GM12878 (cell line): ENCODE results near the gene KIRREL3. TPM values are rescaled to one million over a fixed set of nuclear protein-coding genes. Genes with fewer than 3 reads are reported as not detected.

Experiments used
- ATAC-seq: fragments of 200-7000 bp; cut with Tn5 transposase; 3 replicates; pipeline ENCODE4 v1.9.1; 2020; ENCODE audit warnings: mild to moderate bottlenecking, moderate library complexity
- BruUV-seq: library from RNA; stranded (reverse); fragments of 400-500 nt; replicated peaks from 2 replicates; lab custom pipeline; 2021; lab: Mats Ljungman, UMichigan
- CTCF ChIA-PET: fragments of 300-600 bp; sonication (Branson Sonifier 250); formaldehyde crosslinking; extraction: SDS; loops from one replicate; lab custom pipeline; 2021; ENCODE audit warnings: inconsistent platforms; lab: Yijun Ruan, JAX
- POLR2A ChIA-PET: fragments of 350-600 bp; formaldehyde crosslinking; extraction: SDS; loops from one replicate; lab custom pipeline; 2021; ENCODE audit warnings: inconsistent platforms; lab: Charles Lee
- RAD21 ChIA-PET: fragments of 300-600 bp; sonication (Branson Sonifier 250); formaldehyde crosslinking; loops from one replicate; lab custom pipeline; 2023; ENCODE audit warnings: antibody characterized with exemption; ENCODE audit not compliant: unreplicated experiment; lab: Charles Lee
- SMC1A ChIA-PET: fragments of 300-600 bp; sonication (Branson Sonifier 250); formaldehyde crosslinking; loops from one replicate; lab custom pipeline; 2023; ENCODE audit not compliant: unreplicated experiment, uncharacterized antibody; lab: Charles Lee
- DNase-seq: peaks from one replicate; pipeline ENCODE4 v3.0.0-alpha.2; 2011; ENCODE audit warnings: low read depth, low spot score
- FAIRE-seq: peaks from 3 replicates; lab custom pipeline; 2011; peaks lifted over from hg19 to GRCh38; lab: Jason Lieb, UNC
- H2AFZ ChIP-seq: 2 replicates; pipeline ENCODE4 v1.6.0; 2011; ENCODE audit warnings: low read depth, low read length, control low read depth; ENCODE audit not compliant: control insufficient read depth
- H3K27ac ChIP-seq: 2 replicates; pipeline ENCODE4 v1.5.1; 2011; ENCODE audit warnings: control low read depth; ENCODE audit not compliant: control insufficient read depth, insufficient read depth
- H3K27me3 ChIP-seq, 2 experiments: replicated peaks in 1 of 2; 2 replicates each; pipeline versions ENCODE4 v1.6.0 to v1.6.1; 2011; ENCODE audit warnings: low read length in 1 of 2; ENCODE audit not compliant: control insufficient read depth in 2 of 2, insufficient read depth in 2 of 2
- H3K36me3 ChIP-seq, 2 experiments: 2 replicates each; pipeline ENCODE4 v1.5.1; 2011; ENCODE audit warnings: low read length in 1 of 2; ENCODE audit not compliant: control insufficient read depth in 2 of 2, insufficient read depth in 2 of 2
- H3K4me1 ChIP-seq: 2 replicates; pipeline ENCODE4 v1.6.1; 2011; ENCODE audit warnings: mild to moderate bottlenecking, low read length, moderate library complexity, mixed read lengths; ENCODE audit not compliant: control insufficient read depth, insufficient read depth
- H3K4me2 ChIP-seq: 2 replicates; pipeline ENCODE4 v1.6.0; 2011; ENCODE audit warnings: control low read depth; ENCODE audit not compliant: control insufficient read depth, insufficient read depth
- H3K4me3 ChIP-seq: fragments of 200-600 bp; sonication (generic); 2 replicates; pipeline ENCODE4 v1.5.1; 2016
- H3K79me2 ChIP-seq: 2 replicates; pipeline ENCODE4 v1.6.0; 2011; ENCODE audit warnings: low read length; ENCODE audit not compliant: control insufficient read depth, insufficient read depth
- H3K9ac ChIP-seq: 2 replicates; pipeline ENCODE4 v1.8.0; 2011; ENCODE audit warnings: low read length, control low read depth, mixed read lengths; ENCODE audit not compliant: control insufficient read depth, insufficient read depth
- H3K9me3 ChIP-seq: replicated peaks from 3 replicates; pipeline ENCODE4 v1.5.1; 2011; ENCODE audit warnings: mild to moderate bottlenecking, low read length; ENCODE audit not compliant: control insufficient read depth, insufficient read depth
- H4K20me1 ChIP-seq: 2 replicates; pipeline ENCODE4 v1.6.0; 2011; ENCODE audit not compliant: control insufficient read depth, insufficient read depth
- ATF7 ChIP-seq: fragments of 450-650 bp; IDR thresholded peaks from 2 replicates; pipeline ENCODE4 v1.6.1; 2016; ENCODE audit warnings: low read depth, mild to moderate bottlenecking
- BCL11A ChIP-seq: IDR thresholded peaks from 2 replicates; pipeline ENCODE4 v1.6.1; 2011; ENCODE audit warnings: low read depth, low read length
- BHLHE40 ChIP-seq, 2 experiments: fragments of 450-650 bp in 1 of 2; IDR thresholded peaks; 2 replicates each; pipeline ENCODE4 v1.6.1; 2011 to 2017; ENCODE audit warnings: low read depth in 2 of 2, borderline replicate concordance in 1 of 2, improper control_type of control experiment in 1 of 2, low read length in 1 of 2, mild to moderate bottlenecking in 1 of 2
- CHD4 ChIP-seq: fragments of 200-600 bp; sonication (generic); IDR thresholded peaks from 2 replicates; pipeline ENCODE4 v1.6.1; 2016; ENCODE audit warnings: mild to moderate bottlenecking
- ETV6 ChIP-seq, 2 experiments: fragments of 450-650 bp in 1 of 2; IDR thresholded peaks in 1 of 2; conservative IDR thresholded peaks in 1 of 2; 2 replicates each; pipeline ENCODE4 v1.6.1; 2014; ENCODE audit warnings: antibody characterized with exemption in 1 of 2, borderline replicate concordance in 1 of 2, low read depth in 1 of 2, mild to moderate bottlenecking in 1 of 2, moderate library complexity in 1 of 2
- FOXK2 ChIP-seq: fragments of 450-650 bp; IDR thresholded peaks from 2 replicates; pipeline ENCODE4 v1.6.1; 2017; ENCODE audit warnings: mild to moderate bottlenecking, moderate library complexity
- GABPA ChIP-seq: IDR thresholded peaks from 2 replicates; pipeline ENCODE4 v1.6.1; 2014; ENCODE audit warnings: antibody characterized with exemption, low read depth, mild to moderate bottlenecking, inconsistent platforms
- HDGF ChIP-seq: fragments of 450-650 bp; IDR thresholded peaks from 2 replicates; pipeline ENCODE4 v1.6.1; 2016; ENCODE audit warnings: antibody characterized with exemption
- MXI1 ChIP-seq: fragments of 150-350 bp; IDR thresholded peaks from 2 replicates; pipeline ENCODE4 v1.6.1; 2011; ENCODE audit warnings: low read depth, mild to moderate bottlenecking, inconsistent platforms, low read length, improper control_type of control experiment
- PRDM15 ChIP-seq: fragments of 450-650 bp; formaldehyde crosslinking; IDR thresholded peaks from 2 replicates; pipeline ENCODE4 v1.4.0; 2020; ENCODE audit warnings: mild to moderate bottlenecking, moderate library complexity
- RB1 ChIP-seq: fragments of 450-650 bp; formaldehyde crosslinking; IDR thresholded peaks from 2 replicates; pipeline ENCODE4 v1.6.1; 2017; ENCODE audit warnings: mild to moderate bottlenecking, borderline replicate concordance
- RELB ChIP-seq: fragments of 450-650 bp; IDR thresholded peaks from 2 replicates; pipeline ENCODE4 v1.6.1; 2017; ENCODE audit warnings: low read depth, mild to moderate bottlenecking, moderate library complexity
- TCF7 ChIP-seq: IDR thresholded peaks from 2 replicates; pipeline ENCODE4 v1.6.1; 2014; ENCODE audit warnings: antibody characterized with exemption, borderline replicate concordance
- USF1 ChIP-seq: IDR thresholded peaks from 2 replicates; pipeline ENCODE4 v1.6.1; 2011; ENCODE audit warnings: borderline replicate concordance, low read depth, mild to moderate bottlenecking, moderate library complexity, mixed read lengths, low read length; ENCODE audit not compliant: insufficient read depth; ENCODE audit errors: extremely low read length
- ZNF207 ChIP-seq: fragments of 450-650 bp; IDR thresholded peaks from 2 replicates; pipeline ENCODE4 v1.6.1; 2014; ENCODE audit warnings: antibody characterized with exemption, mild to moderate bottlenecking, borderline replicate concordance
- ZSCAN29 ChIP-seq: fragments of 450-650 bp; IDR thresholded peaks from 2 replicates; pipeline ENCODE4 v1.6.1; 2017; ENCODE audit warnings: mild to moderate bottlenecking, moderate library complexity
- WGBS: methylation state at CpG from one replicate; pipeline ENCODE4 v1.1.6; 2016; ENCODE audit warnings: low lambda C conversion rate; ENCODE audit not compliant: insufficient replicate concordance, insufficient coverage; ENCODE audit errors: missing lambda C conversion rate; 5-methylcytosine and 5-hydroxymethylcytosine counted together
- in situ Hi-C: fragments of 300-500 bp; cut with MboI; formaldehyde crosslinking; loops from 9 replicates; pipeline ENCODE4 v1.14.3; 2018; ENCODE audit warnings: mixed read lengths
- intact Hi-C: fragments of 100-400 bp; cut with micrococcal nuclease; formaldehyde crosslinking; loops from one replicate; pipeline ENCODE4 v1.14.2; 2022; ENCODE audit not compliant: unreplicated experiment
- polyA plus RNA-seq, 11 experiments: library from polyadenylated mRNA; depleted of rRNA in 4 of 11; unstranded in 6 of 11; stranded (reverse) in 5 of 11; fragments of >200 nt; fragmentation: Nextera tagmentation in 4 of 11; fragmentation: Illumina TruSeq in 1 of 11; extraction: Ambion mirVana in 4 of 11; extraction: Trizol in 1 of 11; gene quantifications; 1 replicate in 1 of 11; 2 replicates in 10 of 11; pipeline versions ENCODE4 v1.2.1 to v1.2.3, GENCODE V29; 2011 to 2016; ENCODE audit warnings: inconsistent platforms in 2 of 11, missing spikeins in 2 of 11, low read depth in 1 of 11
- total RNA-seq, 4 experiments: library from RNA; depleted of rRNA in 3 of 4; stranded (reverse); fragments of >200 nt in 3 of 4; fragmentation: Illumina TruSeq in 1 of 4; extraction: Trizol in 1 of 4; gene quantifications; 2 replicates each; pipeline versions ENCODE4 v1.2.1 to v1.2.3, GENCODE V29; 2013 to 2021

The KIRREL3 gene
- total and polyA plus RNA-seq, 10 of the 15 experiments (the other 5 are each of a cell fraction or from before 2014, with no cell fraction given), result under 0.01 TPM; not detected in 9

GRCh38 chr11:126436209-126436755 lies 564.3 kb downstream of the KIRREL3 start (continued):
- TF ChIP-seq ZSCAN29 (no peak), BCL11A (no peak), ZNF207 (no peak)

GRCh38 chr11:126434950-126435335 lies 565.6 kb downstream of the KIRREL3 start:
- DNase-seq (no peak), ATAC-seq (no peak), FAIRE-seq (no peak)
- in situ Hi-C loops, result no loop called here
- Histone ChIP-seq H3K4me2 (no peak overlapping the region), H4K20me1 (no peaks in the 10 kb centered on the region; the same call in 1 of the 2 replicates), H3K27me3 (no peaks in the 10 kb centered on the region; a peak in 1 of 4 replicates), H3K79me2 (no peaks in the 10 kb centered on the region), H3K9ac (no peak overlapping the region), H3K4me1 (no peaks in the 10 kb centered on the region), H3K27ac (no peak overlapping the region), H3K9me3 (no peaks in the 10 kb centered on the region), H2AFZ (no peak overlapping the region), H3K36me3 (no peaks in the 10 kb centered on the region), H3K4me3 (no peak overlapping the region)
- intact Hi-C loops, result no loop called here
- ChIA-PET CTCF (interaction anchor here (2.4 to 2.8 kb wide), 2 partner anchors 45 to 124 kb away, joined by 10 to 12 read pairs; no protein-coding TSS in a partner anchor), POLR2A (no interaction called here), RAD21 (interaction anchor here (2.1 kb wide), 1 partner anchor 124 kb away, joined by 6 read pairs; no protein-coding TSS in a partner anchor), SMC1A (interaction anchor here (0.9 kb wide), 1 partner anchor 123 kb away, joined by 3 read pairs; no protein-coding TSS in a partner anchor)
- WGBS, result 66% methylated on average over 9 of the region's 12 CpGs
- no TSS peak for BruUV-seq
- no peak for TF ChIP-seq RB1
- no peak for TF ChIP-seq HDGF
- TF ChIP-seq USF1, result no peak
- TF ChIP-seq ATF7, result no peak
- no peak for TF ChIP-seq GABPA
- no peak for TF ChIP-seq MXI1
- no peak for TF ChIP-seq PRDM15 (CRISPR knock-in tag)
- no peak for TF ChIP-seq TCF7
- no peak for TF ChIP-seq RELB
- no peak for TF ChIP-seq ETV6 (conservative IDR thresholded peaks at IDR 0.05 in 1 of 2, IDR thresholded peaks at IDR 0.05 in 1 of 2; ENCODE audit: borderline replicate concordance in 1 of 2, low read depth in 1 of 2)
- no peak for TF ChIP-seq FOXK2
- TF ChIP-seq BHLHE40 (IDR thresholded peaks at IDR 0.05; ENCODE audit: borderline replicate concordance in 1 of 2, low read depth in 2 of 2, low read length in 1 of 2), result no peak
- TF ChIP-seq CHD4, result no peak
